ENCODE results near the gene EPHB2. TPM values are rescaled to one million over a fixed set of nuclear protein-coding genes. Genes with fewer than 3 reads are reported as not detected.

EPHB2 gene
- total and polyA plus RNA-seq, 2 of the 13 experiments (the other 11 are each of a cell fraction or from before 2014, with no cell fraction given): 0.03 to 0.11 TPM

- Histone ChIP-seq H3K27me3 (ENCODE audit: control insufficient read depth in 1 of 2, insufficient read depth in 2 of 2, low read length in 2 of 2) (peaks cover 0 to 9% of the 10 kb centered on the region in 2 experiments; a peak in 3 of 5 replicates), H2AFZ (ENCODE audit: low read length) (no peak overlapping the region), H3K9ac (ENCODE audit: insufficient read depth, low read depth, low read length) (no peak overlapping the region), H3K27ac (ENCODE audit: extremely low read length, insufficient read depth, low read length) (no peak overlapping the region), H4K20me1 (ENCODE audit: insufficient read depth, low read length) (no peaks in the 10 kb centered on the region), H3K36me3 (replicated peaks in 1 of 2; ENCODE audit: control insufficient read depth in 1 of 2, insufficient read depth in 2 of 2, low read length in 2 of 2) (no peaks in the 10 kb centered on the region), H3K9me3 (ENCODE audit: low read length) (no peaks in the 10 kb centered on the region), H3K4me2 (ENCODE audit: low read depth, low read length) (no peak overlapping the region), H3K4me3 (replicated peaks in 1 of 3; ENCODE audit: insufficient read depth in 1 of 3, low read depth in 2 of 3, low read length in 3 of 3) (no peak overlapping the region), H3K4me1 (ENCODE audit: insufficient read depth, low read length) (no peaks in the 10 kb centered on the region), H3K79me2 (ENCODE audit: insufficient read depth, low read length) (no peaks in the 10 kb centered on the region)
- ChIA-PET POLR2A (no interaction called here), CTCF (ENCODE audit: low intra/inter-chr PET ratio, low total read pairs) (no interaction called here)
- ATAC-seq: no peak
- intact Hi-C loops (cut with micrococcal nuclease; ENCODE audit: unreplicated experiment) (no loop called here), in situ Hi-C loops (cut with HindIII; ENCODE audit: extremely low pct_ligation_motif_present, low pct_unique_long_range_greater_than_20kb) (no loop called here)
- no peak for DNase-seq (ENCODE audit: low spot score)
- no peak for TF ChIP-seq HMGXB3 (CRISPR knock-in tag; IDR thresholded peaks at IDR 0.05; ENCODE audit: borderline replicate concordance)
- no peak for TF ChIP-seq SIX4 (CRISPR knock-in tag; IDR thresholded peaks at IDR 0.05)
- no peak for TF ChIP-seq BRD4 (CRISPR knock-in tag; IDR thresholded peaks at IDR 0.05)
- no peak for TF ChIP-seq FOXA1 (IDR thresholded peaks at IDR 0.05)
- no peak for TF ChIP-seq FOXA1 (CRISPR knock-in tag; IDR thresholded peaks at IDR 0.05)
- TF ChIP-seq ZNF598 (CRISPR knock-in tag; IDR thresholded peaks at IDR 0.05; ENCODE audit: borderline replicate concordance): no peak
- no peak for TF ChIP-seq CBX1 (IDR thresholded peaks at IDR 0.05; ENCODE audit: low read depth)
- no peak for TF ChIP-seq GATAD2A (CRISPR knock-in tag; IDR thresholded peaks at IDR 0.05)
- TF ChIP-seq, protein P1, sequence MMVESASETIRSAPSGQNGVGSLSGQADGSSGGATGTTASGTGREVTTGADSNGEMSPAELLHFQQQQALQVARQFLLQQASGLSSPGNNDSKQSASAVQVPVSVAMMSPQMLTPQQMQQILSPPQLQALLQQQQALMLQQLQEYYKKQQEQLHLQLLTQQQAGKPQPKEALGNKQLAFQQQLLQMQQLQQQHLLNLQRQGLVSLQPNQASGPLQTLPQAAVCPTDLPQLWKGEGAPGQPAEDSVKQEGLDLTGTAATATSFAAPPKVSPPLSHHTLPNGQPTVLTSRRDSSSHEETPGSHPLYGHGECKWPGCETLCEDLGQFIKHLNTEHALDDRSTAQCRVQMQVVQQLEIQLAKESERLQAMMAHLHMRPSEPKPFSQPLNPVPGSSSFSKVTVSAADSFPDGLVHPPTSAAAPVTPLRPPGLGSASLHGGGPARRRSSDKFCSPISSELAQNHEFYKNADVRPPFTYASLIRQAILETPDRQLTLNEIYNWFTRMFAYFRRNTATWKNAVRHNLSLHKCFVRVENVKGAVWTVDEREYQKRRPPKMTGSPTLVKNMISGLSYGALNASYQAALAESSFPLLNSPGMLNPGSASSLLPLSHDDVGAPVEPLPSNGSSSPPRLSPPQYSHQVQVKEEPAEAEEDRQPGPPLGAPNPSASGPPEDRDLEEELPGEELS (CRISPR knock-in tag; IDR thresholded peaks at IDR 0.05): no peak
- no peak for TF ChIP-seq SP1 (IDR thresholded peaks at IDR 0.05)
- TF ChIP-seq SP1 (CRISPR knock-in tag; IDR thresholded peaks at IDR 0.05): no peak
- no TSS peak for BruUV-seq (replicated peaks)
- WGBS (ENCODE audit: low lambda C conversion rate): 71% methylated on average over 4 of the region's 5 CpGs
- FAIRE-seq: no peak
Observed at GRCh38 chr1:22803833-22804232, 93.2 kb downstream of the EPHB2 start.

Data from HepG2 (cell line).